Adipocyte (in vitro differentiated cells): Measurements from ENCODE around the gene NCMAP.

ENCODE experiments used
- DNase-seq: peaks from one replicate; pipeline ENCODE4 v3.0.0-alpha.2; 2015; ENCODE audit warnings: low read depth
- H3K27me3 ChIP-seq: replicated peaks from 2 replicates; pipeline ENCODE4 v1.7.0; 2013; ENCODE audit warnings: mild to moderate bottlenecking, low read length, moderate library complexity; ENCODE audit not compliant: control insufficient read depth, insufficient read depth
- H3K36me3 ChIP-seq: 2 replicates; pipeline ENCODE4 v1.7.0; 2013; ENCODE audit warnings: low read length, mild to moderate bottlenecking, moderate library complexity; ENCODE audit not compliant: control insufficient read depth, insufficient read depth, severe bottlenecking
- H3K4me1 ChIP-seq: 2 replicates; pipeline ENCODE4 v1.7.0; 2013; ENCODE audit warnings: mild to moderate bottlenecking, low read length, moderate library complexity; ENCODE audit not compliant: control insufficient read depth, insufficient read depth
- H3K4me3 ChIP-seq: 2 replicates; pipeline ENCODE4 v1.7.0; 2013; ENCODE audit warnings: mild to moderate bottlenecking, low read length, moderate library complexity
- H3K9ac ChIP-seq: 2 replicates; pipeline ENCODE4 v1.7.0; 2013; ENCODE audit warnings: mild to moderate bottlenecking, low read length, moderate library complexity
- H3K9me3 ChIP-seq: 2 replicates; pipeline ENCODE4 v1.7.0; 2013; ENCODE audit warnings: mild to moderate bottlenecking, low read length, moderate library complexity; ENCODE audit not compliant: control insufficient read depth

The NCMAP gene

DNA sequence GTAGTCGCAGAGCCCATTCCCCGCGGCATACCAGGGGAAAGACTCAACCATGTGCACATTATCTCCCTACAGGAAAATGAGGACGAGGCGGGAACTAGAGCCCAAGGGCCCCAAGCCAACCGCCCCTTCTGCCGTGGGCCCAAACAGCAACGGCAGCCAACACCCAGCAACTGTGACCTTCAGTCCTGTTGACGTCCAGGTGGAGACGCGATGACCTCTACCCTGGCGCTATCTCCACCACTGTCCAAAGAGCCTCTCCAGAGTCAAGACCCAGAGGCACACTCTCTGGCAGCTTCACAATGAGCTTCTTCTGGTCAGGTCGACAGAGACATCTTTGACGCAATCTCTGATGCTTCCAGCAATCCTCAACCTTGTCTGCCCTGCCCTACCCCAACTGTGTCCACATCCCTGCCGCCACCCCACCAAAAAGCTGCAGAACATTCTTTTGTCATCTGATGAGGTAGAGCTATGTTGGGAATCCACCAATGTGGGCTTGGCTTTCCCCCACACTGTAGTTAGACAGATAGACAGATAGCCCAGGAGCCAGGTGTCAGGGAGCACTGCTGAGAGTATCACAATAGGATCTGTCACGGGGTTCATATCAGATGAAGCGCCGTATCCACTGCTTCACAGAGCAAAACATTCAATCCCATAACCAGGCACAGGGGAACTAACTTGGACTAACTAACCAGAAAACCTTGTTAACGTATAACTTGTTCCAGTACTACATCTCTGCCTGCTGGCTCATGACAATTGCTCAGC is 49.8 kb downstream of the NCMAP start:
- no peak overlapping the region for H3K4me3 ChIP-seq
- no peak for DNase-seq
- H3K4me1 ChIP-seq = peaks cover 5% of the 10 kb centered on the region
- peaks cover 26% of the 10 kb centered on the region for H3K27me3 ChIP-seq
- no peak overlapping the region for H3K9ac ChIP-seq
- no peaks in the 10 kb centered on the region for H3K36me3 ChIP-seq
- H3K9me3 ChIP-seq = no peaks in the 10 kb centered on the region

DNA sequence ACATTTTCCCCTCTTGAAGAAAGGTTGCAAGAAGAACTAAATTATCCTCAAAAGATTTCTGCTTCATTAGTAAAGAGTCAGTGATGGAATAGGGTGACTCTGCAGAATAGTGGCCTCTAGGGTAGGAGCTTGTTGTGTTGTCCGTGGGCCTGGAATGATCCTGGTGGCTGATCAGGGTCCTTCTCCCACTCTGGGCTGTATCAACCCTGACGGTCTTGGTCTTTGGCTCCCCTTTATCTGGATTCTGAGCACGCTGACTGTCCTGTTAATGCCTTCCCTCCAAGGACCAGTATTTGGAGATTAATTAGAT is 50.4 kb downstream of the NCMAP start:
- Histone ChIP-seq H3K4me1 (no peaks in the 10 kb centered on the region), H3K27me3 (peaks cover 31% of the 10 kb centered on the region), H3K4me3 (no peak overlapping the region), H3K36me3 (no peaks in the 10 kb centered on the region), H3K9ac (no peak overlapping the region), H3K9me3 (no peaks in the 10 kb centered on the region)
- no peak for DNase-seq

GRCh38 chr1:24606621-24607020 is 50.7 kb downstream of the NCMAP start:
- Histone ChIP-seq H3K9me3 (no peaks in the 10 kb centered on the region), H3K4me3 (no peak overlapping the region), H3K4me1 (no peaks in the 10 kb centered on the region), H3K9ac (no peak overlapping the region), H3K27me3 (peaks cover 35% of the 10 kb centered on the region), H3K36me3 (no peaks in the 10 kb centered on the region)
- DNase-seq = no peak

DNA sequence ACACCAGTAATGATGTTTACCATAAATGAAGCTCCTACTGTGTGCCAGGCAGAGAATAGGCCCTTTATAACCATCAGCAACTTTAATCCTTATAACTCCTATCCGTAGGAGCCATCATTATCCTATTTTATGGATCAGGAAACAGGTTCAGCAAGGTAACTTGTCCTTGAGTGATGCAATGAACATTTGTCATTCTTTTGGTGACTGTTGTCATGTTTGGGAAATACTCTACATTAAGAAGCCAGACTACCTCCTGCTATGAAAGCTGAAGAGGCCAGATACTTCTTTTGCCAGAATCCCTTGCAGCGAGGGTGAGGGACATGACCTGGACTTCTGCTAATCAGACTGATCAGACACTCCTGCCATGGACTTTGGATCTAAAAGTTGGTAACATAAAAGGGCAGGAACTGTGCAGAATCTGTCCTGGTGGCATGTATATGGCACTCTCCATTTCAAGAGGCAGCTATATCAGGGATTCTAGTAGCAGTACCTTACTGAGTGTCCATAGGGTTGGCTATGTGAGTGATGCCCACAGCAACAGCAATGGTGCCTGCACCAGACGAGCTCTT is 54.1 kb downstream of the NCMAP start:
- H3K9ac ChIP-seq = no peak overlapping the region
- no peaks in the 10 kb centered on the region for H3K36me3 ChIP-seq
- peaks cover 36% of the 10 kb centered on the region for H3K27me3 ChIP-seq
- H3K4me3 ChIP-seq = no peak overlapping the region
- no peaks in the 10 kb centered on the region for H3K9me3 ChIP-seq
- no peak for DNase-seq
- H3K4me1 ChIP-seq = no peaks in the 10 kb centered on the region

DNA sequence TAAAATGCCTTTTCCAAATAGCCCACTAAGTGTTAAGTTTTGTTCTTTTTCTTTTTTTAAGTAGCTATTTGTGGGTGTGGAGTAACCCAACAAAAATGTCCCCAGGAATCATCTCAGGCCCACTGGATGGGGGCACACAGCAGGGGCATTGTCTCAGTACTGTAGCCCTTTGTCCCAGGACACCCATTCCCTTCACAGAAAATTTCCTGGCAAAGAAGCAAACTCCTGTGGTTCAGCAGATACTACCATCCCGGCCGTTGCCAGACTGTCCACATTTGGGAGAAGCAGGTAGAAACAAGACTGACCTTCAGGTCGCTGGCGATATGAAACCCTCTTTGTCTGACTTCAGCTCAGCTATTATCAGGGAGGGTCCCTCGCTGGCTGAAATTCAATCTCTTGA is 63.5 kb downstream of the NCMAP start:
- no peak for DNase-seq
- no peaks in the 10 kb centered on the region for H3K27me3 ChIP-seq
- no peak overlapping the region for H3K4me3 ChIP-seq
- H3K4me1 ChIP-seq = peaks cover 37% of the 10 kb centered on the region
- no peaks in the 10 kb centered on the region for H3K36me3 ChIP-seq
- no peaks in the 10 kb centered on the region for H3K9me3 ChIP-seq
- no peak overlapping the region for H3K9ac ChIP-seq

- Histone ChIP-seq H3K4me3 (no peak overlapping the region), H3K9me3 (no peaks in the 10 kb centered on the region), H3K27me3 (no peaks in the 10 kb centered on the region), H3K9ac (no peak overlapping the region), H3K4me1 (peaks cover 39% of the 10 kb centered on the region), H3K36me3 (no peaks in the 10 kb centered on the region)
- DNase-seq = no peak
These were observed 64.8 kb downstream of the NCMAP start for GRCh38 chr1:24620678-24621077.

GRCh38 chr1:24621121-24621520 is 65.2 kb downstream of the NCMAP start:
- no peaks in the 10 kb centered on the region for H3K27me3 ChIP-seq
- H3K4me3 ChIP-seq = no peak overlapping the region
- peak overlapping the region; percentile 61 for H3K9ac ChIP-seq
- no peaks in the 10 kb centered on the region for H3K36me3 ChIP-seq
- no peaks in the 10 kb centered on the region for H3K9me3 ChIP-seq
- H3K4me1 ChIP-seq = peaks cover 39% of the 10 kb centered on the region
- peak; percentile 17 for DNase-seq

- peaks cover 39% of the 10 kb centered on the region for H3K4me1 ChIP-seq
- H3K36me3 ChIP-seq = no peaks in the 10 kb centered on the region
- peak overlapping the region; percentile 63 for H3K9ac ChIP-seq
- H3K9me3 ChIP-seq = no peaks in the 10 kb centered on the region
- DNase-seq = no peak
- H3K4me3 ChIP-seq = peak overlapping the region; percentile 47
- H3K27me3 ChIP-seq = no peaks in the 10 kb centered on the region
These were observed 66.3 kb downstream of the NCMAP start for GRCh38 chr1:24622218-24622617.

DNA sequence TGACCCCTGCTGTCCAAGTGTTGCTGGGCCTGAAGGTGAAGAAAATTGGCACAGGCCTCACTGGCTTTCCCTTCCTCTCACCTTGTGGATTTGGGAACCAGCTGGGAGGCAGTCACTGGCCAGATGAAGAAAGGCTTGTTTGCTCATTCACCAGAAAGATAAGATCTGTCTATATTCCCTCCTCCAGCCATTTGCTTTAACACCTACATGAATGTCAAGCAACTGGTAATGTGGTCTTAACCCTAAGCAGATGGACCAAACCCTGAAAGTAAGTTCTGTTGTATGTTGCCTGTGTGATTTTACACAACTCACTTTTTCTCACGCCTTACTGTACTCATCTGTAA is 76.9 kb downstream of the NCMAP start:
- Histone ChIP-seq H3K27me3 (peaks cover 4% of the 10 kb centered on the region), H3K36me3 (no peaks in the 10 kb centered on the region), H3K4me3 (no peak overlapping the region), H3K9me3 (no peaks in the 10 kb centered on the region), H3K9ac (no peak overlapping the region), H3K4me1 (no peaks in the 10 kb centered on the region)
- no peak for DNase-seq

DNA sequence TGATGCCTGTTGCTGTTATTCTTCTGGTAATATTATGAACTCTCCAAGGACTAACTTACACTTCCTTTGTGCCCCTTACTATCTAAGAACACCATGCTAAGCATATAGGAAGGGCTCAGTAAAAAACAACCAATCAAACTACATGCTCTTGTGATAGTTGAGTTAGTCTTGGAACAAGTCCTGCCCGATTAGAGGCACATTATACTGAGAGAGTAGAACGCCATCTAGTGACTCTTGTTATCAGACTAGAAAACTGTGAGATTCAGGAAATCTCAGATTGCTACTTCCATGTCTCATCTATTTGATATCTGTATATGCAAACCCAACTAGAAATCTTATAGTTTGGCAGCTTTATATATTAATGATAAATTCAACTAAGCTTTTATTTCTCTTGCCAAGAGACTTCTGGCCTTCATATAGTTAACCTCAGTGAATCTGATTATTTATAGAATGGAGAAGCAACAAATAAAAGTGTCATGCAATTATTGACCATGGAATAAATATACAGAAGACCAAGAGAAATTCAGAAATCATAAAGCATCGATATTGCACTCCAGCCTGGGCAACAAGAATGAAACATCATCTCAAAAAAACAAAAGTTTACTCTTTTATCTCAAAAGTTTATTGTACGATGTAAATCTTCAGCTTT is 79.4 kb downstream of the NCMAP start:
- peaks cover 4% of the 10 kb centered on the region for H3K27me3 ChIP-seq
- H3K36me3 ChIP-seq = no peaks in the 10 kb centered on the region
- no peak overlapping the region for H3K4me3 ChIP-seq
- no peaks in the 10 kb centered on the region for H3K9me3 ChIP-seq
- DNase-seq = peak; percentile 91
- no peak overlapping the region for H3K9ac ChIP-seq
- H3K4me1 ChIP-seq = peaks cover 5% of the 10 kb centered on the region

DNA sequence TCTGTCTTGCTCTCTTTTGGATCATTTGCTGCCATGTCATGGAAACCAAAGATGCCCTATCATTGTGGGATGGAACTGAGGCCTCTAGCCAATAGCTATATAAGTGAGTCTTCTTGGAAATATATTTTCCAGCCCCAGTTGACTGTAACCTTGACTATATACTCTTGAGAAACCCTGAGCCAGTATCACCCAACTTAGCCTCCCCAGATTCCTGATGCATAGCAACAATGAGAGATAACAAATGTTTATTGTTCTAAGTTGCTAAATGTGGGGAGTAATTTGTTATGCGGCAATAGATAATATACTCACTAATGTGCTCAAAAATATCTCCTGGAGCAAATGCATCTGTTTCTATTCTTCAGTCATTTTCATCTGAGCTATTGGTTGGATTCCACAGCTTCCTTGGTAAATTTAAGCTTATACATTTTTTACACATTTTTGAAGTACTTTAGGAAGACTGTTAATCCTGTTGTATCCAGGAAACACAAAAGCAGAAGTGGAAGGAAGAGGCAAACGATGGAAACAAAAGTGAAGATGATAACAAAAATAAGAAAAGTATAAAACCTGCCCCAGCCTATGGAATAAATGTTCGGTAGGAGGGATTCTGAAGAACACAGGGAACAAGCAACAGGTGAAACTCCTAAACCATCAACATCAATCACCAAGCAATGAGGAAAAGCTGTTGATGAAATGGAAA is 80.9 kb downstream of the NCMAP start:
- no peaks in the 10 kb centered on the region for H3K36me3 ChIP-seq
- no peak overlapping the region for H3K4me3 ChIP-seq

More for the DNA sequence above, 80.9 kb downstream of the NCMAP start:
- Histone ChIP-seq H3K9me3 (no peaks in the 10 kb centered on the region), H3K4me1 (peaks cover 12% of the 10 kb centered on the region), H3K9ac (no peak overlapping the region), H3K27me3 (peaks cover 4% of the 10 kb centered on the region)
- no peak for DNase-seq
